ENCODE data around the gene MYO6.

DNA sequence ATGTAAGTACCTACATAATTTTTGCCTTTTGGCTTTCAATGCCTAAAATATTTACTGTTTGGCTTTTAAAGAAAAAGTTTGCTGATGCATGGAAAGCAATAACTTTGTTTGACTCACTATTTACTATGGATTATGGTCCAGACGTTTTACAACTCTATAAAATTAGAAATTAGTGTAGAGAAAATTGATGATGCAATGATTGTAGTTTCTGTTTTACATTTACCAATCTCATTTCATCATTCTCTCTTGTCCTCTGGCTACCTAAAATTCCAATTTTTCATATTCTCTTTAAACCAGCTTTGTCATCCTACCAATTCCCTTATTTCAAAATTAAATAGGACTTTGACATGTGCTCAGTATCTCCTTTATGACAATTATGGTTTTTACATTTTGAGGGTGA lies 192.5 kb downstream of the MYO6 start:
- TF ChIP-seq TBP (IDR thresholded peaks at IDR 0.05; ENCODE audit: low read depth, low read length) (no peak), SP1 (IDR thresholded peaks at IDR 0.05; ENCODE audit: low read depth, low read length) (no peak), RAD21 (IDR thresholded peaks at IDR 0.05 in 1 of 2, conservative IDR thresholded peaks at IDR 0.05 in 1 of 2; ENCODE audit: low read depth in 2 of 2, low read length in 2 of 2) (no peak), BRCA1 (IDR thresholded peaks at IDR 0.05; ENCODE audit: low read depth, low read length) (no peak)
- TF ChIP-seq, protein P1, sequence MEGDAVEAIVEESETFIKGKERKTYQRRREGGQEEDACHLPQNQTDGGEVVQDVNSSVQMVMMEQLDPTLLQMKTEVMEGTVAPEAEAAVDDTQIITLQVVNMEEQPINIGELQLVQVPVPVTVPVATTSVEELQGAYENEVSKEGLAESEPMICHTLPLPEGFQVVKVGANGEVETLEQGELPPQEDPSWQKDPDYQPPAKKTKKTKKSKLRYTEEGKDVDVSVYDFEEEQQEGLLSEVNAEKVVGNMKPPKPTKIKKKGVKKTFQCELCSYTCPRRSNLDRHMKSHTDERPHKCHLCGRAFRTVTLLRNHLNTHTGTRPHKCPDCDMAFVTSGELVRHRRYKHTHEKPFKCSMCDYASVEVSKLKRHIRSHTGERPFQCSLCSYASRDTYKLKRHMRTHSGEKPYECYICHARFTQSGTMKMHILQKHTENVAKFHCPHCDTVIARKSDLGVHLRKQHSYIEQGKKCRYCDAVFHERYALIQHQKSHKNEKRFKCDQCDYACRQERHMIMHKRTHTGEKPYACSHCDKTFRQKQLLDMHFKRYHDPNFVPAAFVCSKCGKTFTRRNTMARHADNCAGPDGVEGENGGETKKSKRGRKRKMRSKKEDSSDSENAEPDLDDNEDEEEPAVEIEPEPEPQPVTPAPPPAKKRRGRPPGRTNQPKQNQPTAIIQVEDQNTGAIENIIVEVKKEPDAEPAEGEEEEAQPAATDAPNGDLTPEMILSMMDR (IDR thresholded peaks at IDR 0.05; ENCODE audit: control extremely low read depth in 1 of 3, insufficient read depth in 1 of 3, low read depth in 1 of 3, low read length in 3 of 3) = no peak

Measured in H1 (cell line).